22Rv1 (cell line): ENCODE measurements around the gene IL1RAPL2.

Experiments
- ZFX ChIP-seq: fragments of 450-650 bp; IDR thresholded peaks from 2 replicates; pipeline ENCODE4 v1.6.1; 2017; ENCODE audit warnings: antibody characterized with exemption, borderline replicate concordance
- TF ChIP-seq, protein P1 (sequence below): fragments of 450-650 bp; IDR thresholded peaks from 2 replicates; pipeline ENCODE4 v1.5.1; 2017; ENCODE audit warnings: mild to moderate bottlenecking

GRCh38 chrX:105179644-105180043, 613.6 kb downstream of the IL1RAPL2 start:
- TF ChIP-seq, protein P1, sequence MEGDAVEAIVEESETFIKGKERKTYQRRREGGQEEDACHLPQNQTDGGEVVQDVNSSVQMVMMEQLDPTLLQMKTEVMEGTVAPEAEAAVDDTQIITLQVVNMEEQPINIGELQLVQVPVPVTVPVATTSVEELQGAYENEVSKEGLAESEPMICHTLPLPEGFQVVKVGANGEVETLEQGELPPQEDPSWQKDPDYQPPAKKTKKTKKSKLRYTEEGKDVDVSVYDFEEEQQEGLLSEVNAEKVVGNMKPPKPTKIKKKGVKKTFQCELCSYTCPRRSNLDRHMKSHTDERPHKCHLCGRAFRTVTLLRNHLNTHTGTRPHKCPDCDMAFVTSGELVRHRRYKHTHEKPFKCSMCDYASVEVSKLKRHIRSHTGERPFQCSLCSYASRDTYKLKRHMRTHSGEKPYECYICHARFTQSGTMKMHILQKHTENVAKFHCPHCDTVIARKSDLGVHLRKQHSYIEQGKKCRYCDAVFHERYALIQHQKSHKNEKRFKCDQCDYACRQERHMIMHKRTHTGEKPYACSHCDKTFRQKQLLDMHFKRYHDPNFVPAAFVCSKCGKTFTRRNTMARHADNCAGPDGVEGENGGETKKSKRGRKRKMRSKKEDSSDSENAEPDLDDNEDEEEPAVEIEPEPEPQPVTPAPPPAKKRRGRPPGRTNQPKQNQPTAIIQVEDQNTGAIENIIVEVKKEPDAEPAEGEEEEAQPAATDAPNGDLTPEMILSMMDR, result no peak
- TF ChIP-seq ZFX, result no peak
